HG03520 (cell line): ENCODE measurements around the gene TMEM39A.

ENCODE experiments used
- ATAC-seq: cut with Tn5 transposase; IDR thresholded peaks from one replicate; pipeline ENCODE4 v1.9.1; 2021; ENCODE audit warnings: mild to moderate bottlenecking, moderate library complexity; ENCODE audit not compliant: unreplicated experiment

The TMEM39A gene, protein sequence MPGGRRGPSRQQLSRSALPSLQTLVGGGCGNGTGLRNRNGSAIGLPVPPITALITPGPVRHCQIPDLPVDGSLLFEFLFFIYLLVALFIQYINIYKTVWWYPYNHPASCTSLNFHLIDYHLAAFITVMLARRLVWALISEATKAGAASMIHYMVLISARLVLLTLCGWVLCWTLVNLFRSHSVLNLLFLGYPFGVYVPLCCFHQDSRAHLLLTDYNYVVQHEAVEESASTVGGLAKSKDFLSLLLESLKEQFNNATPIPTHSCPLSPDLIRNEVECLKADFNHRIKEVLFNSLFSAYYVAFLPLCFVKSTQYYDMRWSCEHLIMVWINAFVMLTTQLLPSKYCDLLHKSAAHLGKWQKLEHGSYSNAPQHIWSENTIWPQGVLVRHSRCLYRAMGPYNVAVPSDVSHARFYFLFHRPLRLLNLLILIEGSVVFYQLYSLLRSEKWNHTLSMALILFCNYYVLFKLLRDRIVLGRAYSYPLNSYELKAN

DNA sequence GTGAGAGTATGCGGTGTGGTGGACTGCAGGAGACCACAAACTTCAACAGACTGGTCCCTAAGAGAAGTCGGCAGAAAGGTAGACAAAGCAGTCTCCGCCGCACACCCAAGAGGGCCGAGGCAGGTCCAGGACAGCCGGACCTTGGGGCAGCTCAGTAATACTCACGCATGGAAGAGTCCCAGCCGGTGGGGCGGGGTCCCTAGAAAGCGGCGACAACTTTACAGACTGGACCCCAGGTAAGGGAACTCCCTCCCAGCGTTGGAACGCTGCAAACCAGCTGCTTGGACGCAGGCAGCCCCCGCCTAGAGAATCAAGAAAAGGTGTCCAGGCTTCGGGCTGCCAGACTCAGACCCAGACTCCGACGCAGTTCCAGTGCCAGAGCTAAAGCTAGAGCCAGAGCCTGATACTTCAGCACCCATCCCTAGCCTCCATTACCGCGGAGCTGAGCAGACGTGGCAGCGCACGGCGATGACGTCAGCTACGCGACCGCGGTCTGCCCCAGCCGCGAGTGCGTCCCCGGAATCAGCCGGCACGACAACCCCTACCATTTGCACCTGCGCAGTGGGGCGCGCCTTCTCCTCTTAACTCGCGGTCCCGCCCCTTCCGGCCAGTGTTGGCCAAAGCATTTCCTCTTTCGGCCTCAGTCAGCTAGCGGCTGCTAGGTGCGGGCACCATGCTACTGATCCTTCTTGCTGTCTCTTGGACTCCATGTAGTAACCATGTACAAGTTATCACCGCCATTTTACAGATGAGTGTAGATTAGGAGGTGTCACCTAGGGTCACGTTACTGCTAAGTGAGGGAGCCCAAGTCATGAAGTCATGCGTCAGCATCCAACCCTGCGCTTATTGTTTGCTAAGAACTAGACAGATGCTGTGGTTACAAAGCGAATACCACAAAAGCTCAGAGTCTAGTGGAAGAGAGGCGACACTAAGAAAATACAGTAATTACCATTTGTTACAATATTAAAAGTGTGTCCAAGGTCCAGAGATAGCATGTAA is at the start of gene TMEM39A:
TMEM39A (minus strand) TSS at position 445 of the 999 bp plus-strand sequence. CDS start 1,541 bp downstream, outside the sequence.
- ATAC-seq = peak; percentile 86

DNA sequence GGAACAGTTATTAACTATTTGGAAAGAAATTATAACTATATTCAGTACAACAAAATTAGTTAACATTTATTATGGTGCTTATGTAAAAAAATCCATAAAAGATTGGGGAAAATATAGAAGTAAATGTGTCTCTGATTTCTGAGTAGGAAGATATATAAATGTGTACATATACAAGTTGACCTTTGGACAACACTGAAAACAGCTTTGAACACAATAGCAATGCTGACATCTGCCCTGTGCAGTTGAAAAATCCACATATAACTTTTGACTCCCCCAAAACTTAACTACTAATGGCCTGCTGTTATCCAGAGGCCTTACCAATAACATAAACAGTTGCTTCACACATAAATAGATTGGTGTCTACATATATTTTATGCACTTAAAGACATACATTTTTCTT is 47.3 kb upstream of the TMEM39A start:
- ATAC-seq = no peak

DNA sequence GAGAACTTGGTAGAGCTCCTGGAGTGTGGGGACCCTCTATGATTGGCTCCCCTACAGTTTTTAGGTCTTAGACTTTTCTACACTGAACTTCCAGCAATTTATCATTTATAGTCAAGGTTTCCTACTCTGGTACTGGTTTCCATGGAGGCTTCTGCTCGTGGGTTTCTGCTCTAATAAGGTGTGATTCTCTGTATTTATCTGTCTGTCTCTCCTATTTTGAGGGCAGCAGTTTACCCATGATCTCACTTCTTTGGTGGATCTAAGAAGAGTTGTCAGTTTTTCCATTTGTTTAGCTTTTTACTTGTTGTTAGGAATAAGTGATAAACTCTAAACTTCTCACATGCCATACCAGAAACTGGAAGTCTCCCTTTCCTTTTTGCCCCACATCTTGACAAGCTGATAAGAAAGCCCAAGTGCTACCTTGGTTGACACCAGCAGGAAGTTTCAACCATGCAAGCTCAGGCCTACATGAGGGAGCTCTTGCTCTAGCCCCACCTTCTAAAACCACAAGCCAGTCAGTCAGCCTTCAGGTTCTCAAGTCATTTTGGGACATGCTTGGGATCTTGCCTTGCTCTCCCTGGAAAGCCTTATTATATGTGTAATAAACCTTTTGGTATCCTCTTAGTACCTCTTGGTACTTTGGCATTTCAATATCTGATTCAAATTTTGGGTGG is 44.9 kb upstream of the TMEM39A start:
- no peak for ATAC-seq

DNA sequence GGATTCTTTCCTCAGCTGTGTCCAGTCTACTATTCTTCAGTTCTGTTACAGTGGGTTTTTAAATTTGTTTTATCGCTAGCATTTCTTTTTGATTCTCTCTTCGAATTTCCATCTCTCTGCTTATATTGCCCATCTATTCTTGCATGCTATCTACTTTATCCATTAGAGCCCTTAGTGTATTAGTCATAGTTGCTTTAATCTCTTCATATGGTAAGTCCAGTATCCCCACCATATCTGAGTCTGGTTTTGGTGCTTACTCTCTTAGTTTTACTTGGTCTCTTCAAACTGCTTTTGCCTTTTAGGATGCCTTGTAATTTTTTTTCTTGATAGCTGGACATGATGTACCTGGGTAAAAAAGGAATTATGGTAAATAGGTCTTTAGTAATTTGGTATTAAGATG is 44.0 kb upstream of the TMEM39A start:
- no peak for ATAC-seq

DNA sequence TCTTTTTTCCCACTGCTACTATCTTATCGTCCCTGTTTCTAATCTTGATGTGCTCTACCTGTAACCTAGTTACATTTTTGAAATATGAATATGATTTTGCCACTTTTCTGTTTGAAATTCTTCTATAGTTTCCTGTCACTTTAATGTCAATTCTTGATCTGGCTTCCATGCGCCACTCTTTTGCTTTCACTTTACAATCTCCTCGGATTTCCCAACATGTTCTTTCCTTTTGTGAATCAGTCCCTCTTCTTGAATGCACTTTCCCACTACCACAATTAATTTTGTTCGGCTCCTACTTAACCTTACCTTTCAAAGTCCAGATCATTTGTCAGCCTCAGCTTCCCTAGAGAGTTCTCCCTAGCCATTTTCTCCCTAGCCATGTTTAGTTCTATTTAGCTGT is 43.2 kb upstream of the TMEM39A start:
- ATAC-seq = no peak

DNA sequence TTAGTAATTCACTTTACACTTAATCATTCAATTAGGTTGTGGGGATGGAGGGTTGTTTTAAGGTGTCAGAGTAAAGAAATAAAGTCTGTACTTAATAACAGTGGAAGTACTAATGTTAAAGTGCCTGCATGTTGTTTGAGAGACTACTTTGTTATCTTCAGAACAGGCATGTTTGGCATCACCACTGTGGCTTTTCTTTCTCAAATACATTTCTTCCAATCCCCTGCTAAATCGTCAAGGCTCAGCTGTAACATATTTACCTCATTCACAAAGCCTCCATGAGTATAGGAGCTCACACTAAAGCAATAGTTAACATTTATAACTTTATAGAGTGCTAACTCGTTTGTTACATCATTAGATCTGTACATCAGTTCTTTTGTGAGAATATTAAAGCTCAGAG is 37.5 kb upstream of the TMEM39A start:
- no peak for ATAC-seq

DNA sequence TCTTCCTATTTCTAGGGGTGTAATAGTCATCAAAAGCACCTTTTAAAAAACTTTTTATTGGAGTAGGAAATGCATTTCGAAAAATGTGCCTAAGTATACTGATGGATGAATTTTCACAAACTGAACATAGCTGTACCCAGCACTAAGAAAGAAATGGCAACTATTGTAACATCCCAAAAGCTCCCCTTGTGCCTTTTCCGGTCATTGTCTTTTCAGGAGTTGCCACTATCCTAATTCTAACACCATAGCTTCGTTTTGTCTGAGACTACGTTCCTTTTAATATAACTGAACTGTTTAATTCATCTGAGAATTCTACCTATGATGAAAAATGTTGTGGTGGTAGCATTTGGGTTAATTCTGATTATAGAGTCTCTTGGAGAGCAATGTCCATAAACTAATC is 36.9 kb upstream of the TMEM39A start:
- ATAC-seq = no peak

DNA sequence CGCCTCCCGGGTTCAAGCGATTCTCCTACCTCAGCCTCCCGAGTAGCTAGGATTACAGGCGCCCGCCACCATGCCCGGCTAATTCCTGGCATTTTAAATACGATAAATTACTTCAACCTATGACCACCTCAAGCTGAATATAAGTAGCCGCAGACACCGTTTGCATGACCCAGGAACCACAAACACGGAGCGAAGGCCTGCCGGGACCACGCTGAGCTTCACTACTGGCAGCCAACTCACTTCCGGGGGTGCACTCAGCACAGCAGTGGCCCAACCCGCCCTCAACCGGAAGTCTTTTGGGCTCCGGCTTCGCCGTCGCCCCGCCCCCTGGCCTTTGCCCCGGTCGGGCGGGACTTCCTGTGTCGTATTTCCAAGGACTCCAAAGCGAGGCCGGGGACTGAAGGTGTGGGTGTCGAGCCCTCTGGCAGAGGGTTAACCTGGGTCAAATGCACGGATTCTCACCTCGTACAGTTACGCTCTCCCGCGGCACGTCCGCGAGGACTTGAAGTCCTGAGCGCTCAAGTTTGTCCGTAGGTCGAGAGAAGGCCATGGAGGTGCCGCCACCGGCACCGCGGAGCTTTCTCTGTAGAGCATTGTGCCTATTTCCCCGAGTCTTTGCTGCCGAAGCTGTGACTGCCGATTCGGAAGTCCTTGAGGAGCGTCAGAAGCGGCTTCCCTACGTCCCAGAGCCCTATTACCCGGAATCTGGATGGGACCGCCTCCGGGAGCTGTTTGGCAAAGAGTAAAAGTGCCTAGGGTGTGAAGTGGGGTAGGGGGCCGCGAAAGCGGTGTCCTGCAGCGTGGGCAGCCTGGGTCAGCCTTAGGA is 35.0 kb upstream of the TMEM39A start, which contains the start of gene TIMMDC1:
TIMMDC1 (plus strand) TSS at position 362 of the 826 bp plus-strand sequence; CDS start at position 549, 187 bp downstream.
- peak; percentile 97 for ATAC-seq

DNA sequence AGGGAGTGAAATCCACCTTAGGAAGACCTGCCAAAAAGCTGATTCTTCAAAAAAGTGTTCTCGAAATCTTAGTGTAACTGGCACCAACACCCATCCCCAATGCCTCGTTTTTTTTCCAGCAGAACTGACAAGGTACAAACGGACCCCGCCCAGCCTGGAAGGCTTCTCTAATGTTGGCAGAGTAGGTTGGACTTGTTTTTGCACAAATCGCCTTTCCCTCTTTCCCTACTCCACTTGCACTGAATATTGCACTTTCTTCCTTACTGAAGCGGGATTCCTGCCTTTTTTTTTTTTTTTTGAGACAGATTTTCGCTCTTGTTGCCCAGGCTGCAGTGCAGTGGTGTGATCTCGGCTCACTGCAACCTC is 34.4 kb upstream of the TMEM39A start:
- ATAC-seq = no peak

DNA sequence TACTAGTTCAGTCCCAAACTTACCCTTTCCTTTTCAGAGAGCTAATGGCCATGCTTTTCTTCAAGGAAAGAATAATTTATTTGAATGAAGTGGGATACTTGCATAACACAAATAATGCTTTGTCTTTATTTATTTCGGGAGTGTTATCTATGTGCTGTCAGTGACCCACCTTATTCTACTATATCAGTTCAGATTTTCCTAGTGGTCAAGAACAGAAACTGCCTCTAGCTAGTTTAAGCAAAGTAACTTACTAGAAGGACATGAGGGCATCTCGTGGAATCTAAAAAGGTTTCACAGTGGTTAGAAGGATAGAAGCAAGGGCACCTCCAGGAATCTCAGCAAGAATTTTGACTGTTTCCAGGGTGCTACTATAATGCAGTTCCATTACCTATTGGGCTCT is 31.2 kb upstream of the TMEM39A start:
- no peak for ATAC-seq

DNA sequence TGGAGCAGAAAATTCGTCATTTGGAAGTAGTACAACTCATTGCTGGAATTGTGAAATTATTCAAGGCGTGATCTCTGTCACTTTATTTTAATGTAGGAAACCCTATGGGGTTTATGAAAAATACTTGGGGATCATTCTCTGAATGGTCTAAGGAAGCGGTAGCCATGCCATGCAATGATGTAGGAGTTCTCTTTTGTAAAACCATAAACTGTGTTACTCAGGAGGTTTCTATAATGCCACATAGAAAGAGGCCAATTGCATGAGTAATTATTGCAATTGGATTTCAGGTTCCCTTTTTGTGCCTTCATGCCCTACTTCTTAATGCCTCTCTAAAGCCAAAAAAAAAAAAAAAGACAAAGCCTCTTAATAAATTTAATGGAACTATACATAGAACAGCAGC is 29.4 kb upstream of the TMEM39A start:
- no peak for ATAC-seq

DNA sequence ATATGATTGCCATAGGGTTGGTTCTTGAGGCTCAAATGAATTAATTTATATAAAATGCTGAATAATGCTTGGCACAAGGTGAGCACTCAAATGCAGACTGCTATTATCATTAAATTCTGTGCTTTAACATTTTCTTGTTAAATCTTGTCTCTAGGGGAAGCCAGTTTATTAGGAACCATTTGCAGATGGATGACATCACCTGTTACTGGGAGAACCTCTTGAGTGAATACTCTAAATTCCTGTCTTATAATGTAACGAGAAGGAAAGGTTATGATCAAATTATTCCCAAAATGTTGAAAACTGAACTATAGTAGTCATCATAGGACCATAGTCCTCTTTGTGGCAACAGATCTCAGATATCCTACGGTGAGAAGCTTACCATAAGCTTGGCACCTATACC is 28.7 kb upstream of the TMEM39A start:
- ATAC-seq = no peak

DNA sequence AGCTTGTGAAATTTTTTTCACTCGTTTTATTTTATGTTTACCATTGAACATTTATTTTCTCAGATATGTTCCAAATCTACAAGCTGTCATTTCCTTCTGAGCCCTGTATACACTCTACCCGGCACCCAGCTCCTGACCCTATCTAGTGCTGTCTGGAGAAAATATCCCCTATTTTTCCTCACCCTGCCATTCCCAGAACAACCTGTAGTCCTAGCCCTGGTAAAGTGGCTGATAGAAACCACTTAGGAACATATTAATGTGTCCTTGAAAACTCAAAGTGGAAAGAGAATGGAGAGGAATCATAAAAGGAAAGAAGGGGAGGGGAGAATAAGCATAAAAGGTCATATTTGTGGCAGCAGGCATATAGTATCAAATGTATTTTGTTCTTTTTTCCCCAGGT is 26.7 kb upstream of the TMEM39A start:
- no peak for ATAC-seq

DNA sequence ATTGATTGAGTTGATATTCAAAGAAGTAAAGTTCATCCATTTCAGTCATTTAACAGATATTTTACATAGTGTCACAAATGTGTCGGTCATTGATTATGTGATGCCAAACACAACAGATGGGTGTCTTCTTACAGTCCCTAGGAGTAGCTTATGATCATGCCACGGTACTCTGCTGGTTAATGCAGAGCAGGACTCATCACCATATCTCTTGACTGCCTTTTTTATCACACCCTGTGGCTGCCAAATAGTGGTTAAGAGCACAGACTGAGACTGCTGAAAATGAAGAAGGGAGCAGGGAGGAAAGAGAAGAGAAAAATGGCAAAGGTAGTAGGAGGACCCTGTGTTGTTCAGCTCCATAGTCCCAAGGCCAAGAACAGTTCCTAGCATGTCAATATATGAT is 22.1 kb upstream of the TMEM39A start:
- no peak for ATAC-seq

DNA sequence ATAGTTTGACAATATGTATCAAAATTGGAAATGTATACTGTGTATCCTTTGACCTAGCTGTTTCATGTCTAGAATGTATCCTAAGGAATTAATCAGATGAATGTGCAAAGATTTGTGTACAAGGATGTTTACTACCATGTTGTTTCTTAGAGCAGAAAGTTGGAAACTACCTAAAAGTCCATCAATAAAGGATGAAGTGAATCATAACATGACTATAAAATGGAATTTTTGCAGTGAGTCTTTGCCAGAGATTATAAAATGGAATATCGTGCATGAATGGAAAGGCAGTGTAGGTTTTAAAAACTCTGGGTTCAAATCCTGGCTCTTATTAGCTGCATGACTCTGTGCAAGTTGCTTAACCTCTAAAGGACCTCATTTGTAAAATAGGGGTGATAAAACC is 19.7 kb upstream of the TMEM39A start:
- no peak for ATAC-seq

DNA sequence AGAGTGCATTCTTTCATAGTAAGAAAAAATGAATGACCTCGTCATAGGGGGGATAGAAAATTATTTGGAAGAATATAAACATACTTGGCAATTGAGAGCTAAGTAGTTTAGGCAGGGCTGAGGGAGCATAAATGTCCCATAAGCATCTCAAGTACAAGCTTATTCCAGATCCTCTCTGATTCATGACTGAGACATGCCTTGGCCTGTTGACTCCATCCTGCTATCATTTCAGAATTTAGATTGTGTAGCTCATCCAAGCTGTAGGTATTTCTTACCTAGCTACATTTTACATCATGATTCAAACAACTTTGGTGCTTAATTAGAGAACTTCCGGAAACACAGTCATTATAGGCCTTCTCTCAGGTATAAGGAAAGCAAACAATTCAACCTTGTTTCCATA is 17.7 kb upstream of the TMEM39A start:
- ATAC-seq = no peak

DNA sequence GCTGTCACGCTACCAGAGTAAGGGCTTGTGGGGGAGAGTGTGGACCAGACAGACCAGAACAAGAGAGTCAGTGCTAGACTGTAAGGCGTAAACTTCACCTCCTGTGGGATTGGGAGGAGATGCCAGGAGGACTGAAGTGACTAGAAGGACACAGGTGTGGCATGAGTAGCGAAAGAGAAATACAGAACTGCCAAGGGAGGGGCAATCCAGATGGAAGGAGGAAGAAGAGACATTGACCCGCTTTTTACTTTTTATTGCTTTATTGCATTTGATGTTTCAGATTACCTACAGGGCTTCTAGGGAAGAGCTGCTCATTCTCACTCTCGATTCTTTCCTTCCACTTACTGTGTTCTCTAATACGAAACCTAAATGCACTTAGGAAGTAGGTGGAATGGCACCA is 7.5 kb upstream of the TMEM39A start:
- no peak for ATAC-seq

DNA sequence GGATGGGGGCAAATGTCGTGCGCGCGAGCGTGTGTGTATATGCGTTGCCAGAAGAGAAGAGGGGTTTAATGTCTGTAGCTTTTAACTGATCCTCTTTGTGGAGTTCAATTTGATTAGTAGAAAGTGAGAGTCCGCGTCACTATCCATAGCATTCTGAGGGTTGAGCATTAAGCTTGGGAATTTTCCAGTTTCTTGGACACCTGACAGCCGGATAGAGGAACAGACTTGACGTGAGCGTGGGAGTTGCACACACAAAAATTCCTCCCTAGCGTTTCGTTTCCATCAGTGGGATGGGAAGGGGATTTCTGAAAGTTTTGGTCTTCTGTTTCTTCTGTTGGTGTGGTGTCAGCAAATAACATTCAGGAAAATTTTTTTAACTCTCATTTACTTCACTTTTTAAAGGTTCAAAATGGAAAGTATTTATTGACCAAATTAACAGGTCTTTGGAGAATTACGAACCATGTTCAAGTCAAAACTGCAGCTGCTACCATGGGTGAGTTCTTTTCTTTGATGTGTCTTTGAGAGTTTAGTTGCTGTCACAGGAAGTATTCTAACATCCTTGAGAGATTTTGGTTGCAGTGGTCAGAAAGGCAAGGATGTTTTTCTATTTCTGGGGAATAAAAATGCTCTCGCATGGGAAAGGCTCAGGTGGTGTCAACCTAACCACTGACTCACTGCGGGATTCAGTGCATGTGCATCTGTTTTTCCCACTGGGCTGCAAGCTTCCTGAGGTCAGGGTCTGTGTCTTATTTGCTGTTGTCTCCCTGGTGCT is 6.2 kb upstream of the TMEM39A start:
- no peak for ATAC-seq

DNA sequence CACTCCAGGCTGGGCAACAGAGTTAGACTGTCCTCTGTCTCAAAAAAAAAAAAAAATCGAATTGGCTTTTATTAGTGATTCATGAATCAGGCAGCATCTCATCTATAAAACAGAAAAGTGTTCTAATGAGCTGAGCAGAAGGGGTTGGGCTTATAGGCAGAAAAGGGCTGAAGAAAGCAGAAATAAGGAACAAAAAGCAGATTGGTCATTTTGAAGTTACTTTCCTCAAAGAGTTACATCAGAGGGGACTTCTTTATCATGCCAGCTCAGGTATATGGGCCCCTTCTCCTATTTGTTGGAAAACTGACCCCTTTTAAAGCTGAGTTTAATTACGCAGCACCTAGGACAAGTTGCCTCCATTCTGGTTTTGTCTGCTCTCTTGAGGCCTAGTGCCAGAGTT is 4.6 kb upstream of the TMEM39A start:
- no peak for ATAC-seq
